ENCODE measurements around the gene NOCT.
A peak's percentile ranks its signal among the peaks of the same experiment; 100 is the strongest.
"Not testable (repeated sequence)": the region's sequence is repeated elsewhere in the genome, so short reads cannot be mapped to it uniquely, and the experiment has no call there.

The NOCT gene

DNA sequence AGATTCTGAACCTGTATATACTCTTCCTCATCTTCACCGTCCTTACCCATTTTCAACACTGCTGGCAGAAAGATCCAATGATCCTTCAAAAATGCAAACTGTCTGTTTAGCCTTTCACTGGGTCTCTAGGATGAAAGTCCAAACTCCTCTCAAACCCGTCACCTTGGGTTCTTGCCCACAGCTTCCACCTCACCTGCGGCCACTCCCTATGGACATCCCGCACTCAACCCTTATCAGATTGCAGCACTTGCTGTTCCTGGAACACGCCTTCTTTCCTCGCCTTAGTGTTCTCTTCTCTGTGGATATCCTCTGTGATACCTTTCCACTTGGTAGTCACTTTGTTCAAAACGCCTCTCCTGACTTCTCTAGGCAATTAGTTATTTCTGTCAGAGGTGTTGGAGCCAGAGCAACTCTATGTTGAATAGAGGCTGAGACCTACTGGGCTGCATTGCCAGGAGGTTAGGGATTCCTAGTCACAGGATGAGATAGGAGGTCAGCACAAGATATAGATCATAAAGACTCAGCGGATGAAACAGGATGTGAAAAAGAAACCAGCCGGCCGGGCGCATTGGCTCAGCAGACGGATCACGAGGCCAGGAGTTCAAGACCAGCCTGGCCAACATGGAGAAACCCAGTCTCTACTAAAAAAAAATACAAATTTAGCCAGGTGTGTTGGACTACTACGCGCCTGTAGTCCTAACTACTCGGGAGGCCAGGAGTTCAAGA, 4.2 kb upstream of the NOCT start:
- DNase-seq, result no peak

DNA sequence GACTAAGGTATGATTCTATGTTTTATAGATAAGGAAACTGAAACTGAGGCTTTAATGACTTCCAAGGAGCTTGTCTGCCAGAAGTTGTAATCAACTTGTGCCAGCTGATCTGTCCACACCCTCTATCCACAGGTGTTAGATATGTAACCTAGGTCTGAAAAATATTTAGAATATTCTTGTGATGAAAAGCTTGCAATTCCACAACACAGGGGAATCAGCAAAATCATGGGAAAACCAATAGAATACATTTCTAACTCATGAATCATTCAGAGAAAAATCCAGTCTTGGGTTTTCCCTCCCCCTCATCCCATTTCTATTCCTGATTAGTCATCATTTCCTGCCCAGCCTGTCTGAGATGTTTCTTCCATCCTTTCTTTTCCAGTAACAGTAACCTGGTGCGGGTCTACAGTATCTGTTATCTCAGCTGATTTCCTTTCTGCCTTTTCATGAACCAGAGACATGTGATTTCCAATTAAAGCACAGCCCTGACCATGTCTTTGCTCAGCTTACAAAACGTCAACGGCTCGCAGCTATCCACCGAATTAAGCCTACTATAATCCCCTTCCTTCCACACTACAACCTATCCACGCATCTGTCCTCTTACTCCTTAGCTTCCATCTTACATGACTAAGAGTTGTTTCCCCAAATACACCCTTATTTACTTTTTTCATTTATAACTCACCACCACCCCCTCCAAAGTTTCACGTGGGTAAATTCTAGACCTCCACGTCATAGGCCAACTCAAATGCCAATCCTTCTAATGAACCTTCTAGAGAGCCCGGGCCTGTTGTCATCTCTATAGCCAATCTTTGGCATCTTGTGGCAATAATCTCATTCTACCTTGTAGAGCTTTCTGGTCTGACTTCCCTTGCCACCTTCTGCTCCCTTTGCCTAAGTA, 961 bp upstream of the NOCT start:
- DNase-seq, result no peak

DNA sequence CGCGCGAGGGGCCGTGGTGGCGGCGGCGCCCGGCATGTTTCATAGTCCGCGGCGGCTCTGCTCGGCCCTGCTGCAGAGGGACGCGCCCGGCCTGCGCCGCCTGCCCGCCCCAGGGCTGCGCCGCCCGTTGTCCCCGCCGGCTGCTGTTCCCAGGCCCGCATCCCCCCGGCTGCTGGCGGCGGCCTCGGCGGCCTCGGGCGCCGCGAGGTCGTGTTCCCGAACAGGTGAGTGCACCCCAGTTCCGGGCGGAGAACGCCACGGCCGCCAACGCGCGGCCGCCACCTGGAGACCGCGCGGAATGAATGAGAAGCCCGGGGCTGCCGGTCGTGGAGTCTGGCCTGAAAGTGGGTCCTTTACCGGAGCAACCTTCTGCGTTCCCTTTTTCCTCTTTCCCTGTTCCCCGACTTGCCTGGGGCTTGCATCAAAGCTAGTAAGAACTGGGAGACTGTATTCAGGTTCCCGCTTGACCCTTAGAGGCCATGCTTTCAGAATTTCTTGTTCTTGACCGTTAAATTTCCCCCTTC, 429 bp downstream of the NOCT start:
- no peak for DNase-seq

DNA sequence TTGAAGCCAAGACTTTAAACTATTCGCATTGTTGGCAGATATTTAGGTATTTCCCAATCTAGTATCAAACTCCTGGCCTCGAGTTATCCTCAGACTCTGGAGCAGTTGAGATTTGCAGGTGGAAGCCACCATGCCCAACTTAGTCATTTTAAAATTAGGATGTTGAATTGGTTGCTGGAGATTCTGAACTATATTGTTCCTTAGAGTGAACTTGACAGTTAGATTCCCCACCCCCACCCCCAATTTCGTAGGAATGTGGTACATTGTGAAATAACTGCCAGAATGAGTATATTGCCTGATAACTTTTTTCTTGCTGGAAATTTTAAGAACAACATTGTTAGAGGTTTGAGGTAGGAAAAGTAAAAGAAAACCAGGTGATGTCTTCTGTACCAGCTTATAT, 2.3 kb downstream of the NOCT start:
- no peak for DNase-seq

- no peak for DNase-seq
Observed at GRCh38 chr4:139018501-139018900, 2.9 kb downstream of the NOCT start.

DNA sequence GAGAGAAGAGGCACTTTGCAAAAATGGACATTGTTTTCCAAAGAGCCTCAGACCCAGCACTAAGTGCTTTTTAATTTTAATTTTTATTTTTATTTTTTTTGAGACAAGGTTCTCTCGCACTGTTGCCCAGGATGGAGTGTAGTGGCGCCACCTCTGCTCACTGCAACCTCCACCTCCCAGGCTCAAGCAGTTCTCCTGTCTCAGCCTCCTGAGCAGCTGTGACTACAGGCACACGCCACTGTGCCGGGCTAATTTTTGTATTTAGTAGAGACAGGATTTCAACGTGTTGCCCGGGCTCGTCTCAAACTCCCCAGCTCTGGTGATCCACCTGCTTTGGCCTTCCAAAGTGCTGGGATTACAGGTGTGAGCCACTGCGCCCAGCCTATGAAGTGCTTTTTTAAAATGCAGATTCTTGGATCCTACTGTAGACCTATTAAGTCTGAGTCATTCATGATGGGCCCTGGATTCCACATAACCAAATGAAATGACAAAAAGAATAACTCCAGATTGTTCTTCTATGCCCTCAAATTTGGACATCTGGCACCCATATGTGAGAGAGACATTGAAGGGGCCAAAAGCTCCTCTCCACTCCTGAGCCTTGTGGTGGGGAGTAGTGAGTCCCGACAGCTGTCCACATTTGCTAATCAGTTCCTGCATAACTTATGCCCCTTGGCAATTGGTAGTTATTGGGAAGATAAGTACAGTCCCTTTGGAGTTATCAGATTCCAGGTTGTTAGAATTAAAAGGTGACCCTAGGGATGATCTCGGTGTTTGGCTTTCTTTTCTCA, 3.6 kb downstream of the NOCT start:
- DNase-seq, result no peak

- no peak for DNase-seq
Observed at GRCh38 chr4:139020384-139020783, 4.8 kb downstream of the NOCT start.

DNA sequence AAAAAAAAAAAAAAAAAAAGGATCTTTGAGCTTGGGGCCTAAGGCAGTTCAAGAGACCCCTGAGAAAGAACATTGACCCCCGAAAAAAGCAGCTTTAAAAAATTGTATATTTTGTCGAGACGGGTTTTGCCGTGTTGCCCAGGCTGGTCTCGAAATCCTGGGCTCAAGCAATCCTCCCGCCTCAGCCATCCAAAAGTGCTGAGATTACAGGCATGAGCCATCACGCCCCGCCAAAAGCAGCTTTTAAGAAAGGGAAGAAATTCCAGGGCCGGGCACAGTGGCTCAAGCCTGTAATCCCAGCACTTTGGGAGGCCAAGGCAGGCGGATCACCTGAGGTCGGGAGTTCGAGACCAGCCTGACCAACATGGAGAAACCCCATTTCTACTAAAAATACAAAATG, 5.5 kb downstream of the NOCT start:
- DNase-seq, result not testable (repeated sequence)

DNA sequence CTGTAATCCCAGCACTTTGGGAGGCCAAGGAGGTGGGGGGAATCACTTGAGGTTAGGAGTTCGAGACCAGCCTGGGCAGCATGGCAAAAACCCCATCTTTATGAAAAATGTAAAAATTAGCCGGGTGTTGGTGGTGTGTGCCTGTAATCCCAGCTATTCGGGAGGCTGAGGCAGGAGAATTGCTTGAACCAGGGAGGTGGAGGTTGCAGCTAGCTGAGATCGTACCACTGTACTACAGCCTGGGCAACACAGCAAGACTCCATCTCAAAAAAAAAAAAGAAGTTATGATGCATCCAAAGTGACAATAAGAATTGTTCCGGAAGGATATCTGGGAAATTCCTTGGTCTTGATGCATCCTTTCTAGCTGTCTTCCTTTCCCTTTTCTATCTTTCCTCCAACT, 7.3 kb downstream of the NOCT start:
- DNase-seq, result no peak

DNA sequence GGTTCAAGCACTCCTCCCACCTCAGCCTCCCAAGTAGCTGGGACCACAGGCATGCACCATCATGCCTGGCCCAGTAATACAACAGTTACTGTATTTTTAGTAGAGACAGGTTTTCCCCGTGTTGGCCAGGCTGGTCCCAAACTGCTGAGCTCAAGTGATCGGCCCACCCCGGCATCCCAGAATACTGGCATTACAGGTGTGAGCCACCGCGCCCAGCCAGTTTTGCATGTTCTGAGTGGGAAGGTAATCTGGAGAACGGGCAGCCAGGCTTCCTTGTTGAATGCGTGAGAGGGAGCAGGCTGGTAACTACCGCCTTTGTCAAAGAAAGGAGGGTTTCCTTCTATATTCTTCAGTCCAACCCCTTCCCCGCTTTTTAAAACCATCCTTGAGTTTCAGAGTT, 9.1 kb downstream of the NOCT start:
- no peak for DNase-seq

GRCh38 chr4:139025841-139026240, 10.3 kb downstream of the NOCT start:
- DNase-seq, result no peak

GRCh38 chr4:139027776-139028175, 12.2 kb downstream of the NOCT start:
- no peak for DNase-seq

DNA sequence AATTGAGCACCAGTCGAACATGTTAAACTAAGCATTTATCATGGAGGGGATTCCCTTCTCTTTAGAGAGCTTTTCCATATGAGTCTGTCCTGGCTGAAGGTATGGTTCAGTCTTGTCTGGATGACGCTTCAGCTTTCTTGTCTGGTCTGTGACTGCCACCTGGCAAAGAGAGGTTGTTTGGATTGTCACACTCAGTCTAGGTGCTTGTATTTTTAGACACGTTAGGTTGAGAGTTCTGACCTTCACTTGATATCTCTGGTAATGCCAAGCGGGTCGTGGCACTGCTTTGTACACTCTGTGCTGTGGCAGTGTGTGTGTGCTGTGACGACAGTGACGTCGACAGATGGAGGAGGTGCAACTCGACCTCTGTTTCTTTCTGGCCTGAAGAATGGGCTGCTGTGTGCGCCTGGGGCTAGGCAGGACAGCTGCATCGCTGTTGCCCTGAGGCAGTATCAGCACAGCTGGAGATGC, 12.6 kb downstream of the NOCT start:
- no peak for DNase-seq

DNA sequence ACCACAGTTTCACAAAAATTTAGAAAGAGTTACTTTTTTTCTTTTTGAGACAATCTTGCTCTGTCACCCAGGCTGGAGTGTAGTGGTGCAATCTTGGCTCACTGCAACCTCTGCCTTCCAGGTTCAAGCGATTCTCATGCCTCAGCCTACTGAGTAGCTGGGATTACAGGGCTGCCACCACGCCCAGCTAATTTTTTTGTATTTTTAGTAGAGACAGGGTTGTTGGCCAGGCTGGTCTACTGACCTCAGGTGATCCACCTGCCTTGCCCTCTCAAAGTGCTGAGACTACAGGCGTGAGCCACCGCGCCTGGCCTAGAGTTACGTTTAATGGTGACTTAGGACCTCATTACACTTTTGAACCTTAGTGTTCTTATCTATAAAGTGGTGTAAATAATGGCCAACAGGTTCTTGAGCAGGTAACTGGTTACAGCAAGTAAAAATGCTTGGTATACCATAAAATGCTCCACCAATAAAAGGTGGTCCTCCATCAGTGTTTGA, 14.3 kb downstream of the NOCT start:
- not testable (repeated sequence) for DNase-seq

- peak; percentile 65 for DNase-seq
Observed at GRCh38 chr4:139030614-139031235, 15.1 kb downstream of the NOCT start.

DNA sequence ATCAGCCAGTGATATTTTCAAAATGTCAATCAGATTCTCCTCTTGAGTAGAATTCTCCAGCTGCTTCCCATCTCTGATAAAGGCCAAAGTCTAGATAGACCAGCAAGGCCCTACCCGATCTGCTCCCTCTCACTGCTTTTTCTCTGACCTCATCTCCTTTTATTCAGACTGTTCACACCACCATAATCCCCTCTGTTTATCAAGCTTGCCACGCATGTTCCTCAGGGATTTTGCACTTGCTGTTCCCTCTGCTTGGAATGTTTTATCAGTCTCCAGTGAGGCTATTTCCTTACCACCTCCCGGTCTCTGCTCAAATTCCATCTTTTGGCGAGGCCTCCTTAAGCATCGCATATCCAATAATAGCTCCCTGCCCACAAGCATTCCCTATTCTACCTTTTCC, 20.1 kb downstream of the NOCT start:
- DNase-seq, result no peak

GRCh38 chr4:139036885-139037284, 21.3 kb downstream of the NOCT start:
- no peak for DNase-seq

GRCh38 chr4:139038874-139039443, 23.4 kb downstream of the NOCT start:
- no peak for DNase-seq

DNA sequence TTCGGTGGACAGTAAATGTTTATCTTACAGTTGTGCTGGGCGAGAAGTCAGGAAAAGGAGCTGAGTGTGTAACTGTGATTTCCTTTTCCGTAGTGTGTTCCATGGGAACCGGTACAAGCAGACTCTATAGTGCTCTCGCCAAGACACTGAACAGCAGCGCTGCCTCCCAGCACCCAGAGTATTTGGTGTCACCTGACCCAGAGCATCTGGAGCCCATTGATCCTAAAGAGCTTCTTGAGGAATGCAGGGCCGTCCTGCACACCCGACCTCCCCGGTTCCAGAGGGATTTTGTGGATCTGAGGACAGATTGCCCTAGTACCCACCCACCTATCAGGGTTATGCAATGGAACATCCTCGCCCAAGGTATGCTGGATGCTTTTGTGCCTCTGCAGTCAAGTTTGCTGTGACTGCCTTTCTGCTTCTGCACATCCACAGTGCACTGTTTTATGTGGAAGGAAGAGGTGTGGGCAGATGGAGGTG, 27.4 kb downstream of the NOCT start:
- DNase-seq, result no peak

- no peak for DNase-seq
Observed at GRCh38 chr4:139044291-139044690, 28.7 kb downstream of the NOCT start.

- DNase-seq, result no peak
Observed at GRCh38 chr4:139048026-139048425, 32.4 kb downstream of the NOCT start.

GRCh38 chr4:139050446-139050845, 34.9 kb downstream of the NOCT start:
- no peak for DNase-seq
